SK-N-MC (cell line): ENCODE measurements around the gene TPT1.
"Not testable (repeated sequence)": the region's sequence is repeated elsewhere in the genome, so short reads cannot be mapped to it uniquely, and the experiment has no call there.

Experiments
- DNase-seq: peaks from one replicate; pipeline ENCODE4 v3.0.0-alpha.2; 2011; ENCODE audit warnings: low read depth, low spot score
- H3K27ac ChIP-seq: fragments of 200-600 bp; sonication (generic); 2 replicates; pipeline ENCODE4 v1.5.1; 2016; ENCODE audit warnings: mixed run types
- H3K36me3 ChIP-seq: fragments of 200-600 bp; sonication (generic); 2 replicates; pipeline ENCODE4 v1.6.1; 2017; ENCODE audit warnings: antibody characterized with exemption, low read length, mixed read lengths; ENCODE audit not compliant: insufficient read depth
- H3K4me3 ChIP-seq: fragments of 200-600 bp; sonication (generic); 2 replicates; pipeline ENCODE4 v1.5.1; 2016
- H3K9ac ChIP-seq: fragments of 200-600 bp; sonication (generic); 2 replicates; pipeline ENCODE4 v1.8.0; 2017; ENCODE audit warnings: mixed run types, mixed read lengths; ENCODE audit not compliant: insufficient read length
- H3K9me3 ChIP-seq: fragments of 200-600 bp; sonication (generic); 2 replicates; pipeline ENCODE4 v1.6.1; 2017; ENCODE audit warnings: low read depth, mild to moderate bottlenecking, antibody characterized with exemption, low read length, moderate library complexity, mixed read lengths
- EZH2 ChIP-seq: fragments of 200-600 bp; sonication (generic); IDR thresholded peaks from one replicate; pipeline ENCODE4 v1.6.1; 2017; ENCODE audit warnings: antibody characterized with exemption
- FOXP2 ChIP-seq: optimal IDR thresholded peaks from 2 replicates; pipeline ENCODE3; 2011; ENCODE audit warnings: mild to moderate bottlenecking, moderate library complexity; ENCODE audit not compliant: insufficient read depth; ENCODE audit errors: extremely low read length, control extremely low read depth
- POLR2AphosphoS5 ChIP-seq: IDR thresholded peaks from 2 replicates; pipeline ENCODE4 v1.6.1; 2012; ENCODE audit warnings: mild to moderate bottlenecking, low read depth, low read length, borderline replicate concordance

The TPT1 gene

DNA sequence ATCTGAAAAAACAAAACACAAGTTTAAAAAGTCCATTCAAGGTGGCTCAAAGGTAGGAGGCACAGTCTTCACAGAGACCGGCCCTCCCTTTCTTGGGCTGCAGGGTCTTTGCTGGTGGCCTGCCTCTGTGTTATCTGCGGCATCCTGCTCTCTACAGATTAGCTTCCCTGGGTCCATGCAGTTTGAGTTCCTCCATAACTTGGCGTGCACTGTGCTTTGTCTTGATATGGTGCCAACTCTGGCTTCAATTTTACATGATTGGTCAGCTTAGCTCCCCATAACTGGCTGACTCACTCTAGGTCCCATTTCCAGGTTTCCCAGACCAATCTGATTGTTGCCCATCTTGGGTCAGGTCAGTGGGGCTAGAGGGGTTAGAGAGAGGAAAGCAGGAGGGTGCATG, 41.8 kb downstream of the TPT1 start:
- Histone ChIP-seq H3K9ac (no peak overlapping the region), H3K4me3 (no peak overlapping the region), H3K27ac (no peak overlapping the region), H3K36me3 (no peaks in the 10 kb centered on the region), H3K9me3 (no peaks in the 10 kb centered on the region)
- TF ChIP-seq EZH2 (no peak), POLR2AphosphoS5 (peak; percentile 14; the same call in 1 of the 2 replicates), FOXP2 (no peak)
- no peak for DNase-seq

DNA sequence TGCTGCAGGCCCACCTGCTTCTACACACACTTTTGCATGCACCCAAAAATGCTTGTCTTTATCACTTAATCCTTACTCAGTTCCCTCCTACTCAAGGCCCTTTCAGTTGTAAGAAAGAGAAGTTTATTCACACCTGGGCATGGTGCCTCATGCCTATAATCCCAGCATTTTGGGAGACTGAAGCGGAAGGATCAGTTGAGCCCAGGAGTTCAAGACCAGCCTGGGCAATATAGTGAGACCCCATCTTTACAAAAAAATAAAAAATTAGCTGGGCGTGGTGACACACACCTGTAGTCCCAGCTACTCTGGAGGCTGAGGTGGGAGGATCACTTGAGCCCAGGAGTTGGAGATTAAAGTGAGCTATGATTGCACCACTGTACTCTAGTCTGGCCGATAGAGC, 42.4 kb downstream of the TPT1 start:
- H3K36me3 ChIP-seq, H3K9me3 ChIP-seq, H3K9ac ChIP-seq, H3K4me3 ChIP-seq, H3K27ac ChIP-seq, DNase-seq: not testable (repeated sequence)

DNA sequence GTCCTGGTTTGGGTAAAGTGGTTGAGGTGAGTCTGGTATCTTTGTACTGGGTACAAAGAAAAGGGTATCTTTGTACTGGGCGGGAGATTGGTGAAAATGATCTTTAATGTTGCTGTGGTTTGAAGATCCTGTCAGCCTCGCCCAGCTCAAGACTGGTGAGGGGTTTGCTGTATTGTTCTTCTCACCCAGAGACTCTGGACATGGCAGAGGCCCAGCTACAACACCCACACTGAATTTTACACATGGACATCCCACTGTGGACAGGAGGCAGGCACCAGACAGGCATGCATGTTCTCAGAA, 42.8 kb downstream of the TPT1 start:
- no peak for DNase-seq
- Histone ChIP-seq H3K4me3 (no peak overlapping the region), H3K9ac (no peak overlapping the region), H3K36me3 (no peaks in the 10 kb centered on the region), H3K9me3 (no peaks in the 10 kb centered on the region), H3K27ac (no peak overlapping the region)
- no peak for TF ChIP-seq FOXP2
- TF ChIP-seq POLR2AphosphoS5: no peak
- TF ChIP-seq EZH2: no peak

DNA sequence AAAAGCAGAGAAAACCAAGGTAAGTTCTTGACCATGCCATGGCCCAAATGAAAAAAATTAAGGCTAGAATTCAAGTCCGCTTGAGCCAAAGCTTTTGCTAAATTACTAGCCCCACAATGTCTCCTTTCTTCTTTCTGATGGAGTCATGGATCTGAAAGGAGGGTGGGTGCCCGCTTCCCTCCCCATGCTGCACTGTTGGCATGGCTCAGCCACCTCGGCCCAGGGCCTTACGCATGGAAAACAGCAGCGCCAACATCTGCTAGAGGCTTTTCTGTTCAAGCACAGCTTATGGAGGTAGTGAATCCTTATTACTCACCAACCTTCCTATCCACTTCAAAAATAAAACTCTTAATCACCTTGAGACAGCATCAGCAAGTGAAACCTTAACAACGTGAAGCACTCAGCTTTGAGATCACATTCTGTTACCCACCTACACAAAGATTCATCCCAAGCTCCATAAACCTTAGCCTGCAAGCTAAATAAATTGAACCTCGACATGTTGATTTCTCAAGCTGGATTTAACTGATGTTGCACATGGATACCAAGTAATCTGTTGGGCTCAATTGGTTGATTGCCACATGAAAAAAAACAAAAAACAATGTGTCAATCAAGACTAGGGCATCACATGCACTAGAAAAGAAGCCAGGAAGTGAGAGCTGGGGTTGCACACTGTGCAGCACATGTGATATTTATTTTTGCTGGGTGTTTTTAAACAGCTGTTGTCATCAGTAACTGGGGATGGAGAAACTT, 43.4 kb downstream of the TPT1 start:
- Histone ChIP-seq H3K9me3 (no peaks in the 10 kb centered on the region), H3K9ac (no peak overlapping the region), H3K4me3 (no peak overlapping the region), H3K27ac (no peak overlapping the region), H3K36me3 (no peaks in the 10 kb centered on the region)
- TF ChIP-seq POLR2AphosphoS5 (no peak), FOXP2 (no peak), EZH2 (no peak)
- DNase-seq: no peak

DNA sequence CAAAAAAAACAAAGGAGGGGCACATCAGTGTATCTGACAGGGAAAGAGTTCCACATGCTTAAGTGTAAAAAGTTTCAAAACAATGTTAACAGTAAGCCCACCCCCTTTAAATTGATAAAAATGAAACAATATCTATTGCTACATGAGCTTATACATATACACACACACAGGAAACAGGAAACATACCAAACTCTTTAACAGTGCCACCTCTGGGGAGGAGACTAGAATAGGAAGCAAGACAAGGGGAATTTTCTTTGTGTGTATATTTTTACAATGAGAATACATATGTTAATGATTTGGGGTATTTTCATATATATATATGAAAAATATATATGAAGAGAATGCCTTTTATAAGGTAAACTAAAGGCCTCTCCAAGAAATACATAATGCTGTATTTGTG, 44.7 kb downstream of the TPT1 start:
- H3K27ac ChIP-seq: no peak overlapping the region
- H3K9me3 ChIP-seq: no peaks in the 10 kb centered on the region
- no peak overlapping the region for H3K4me3 ChIP-seq
- no peak overlapping the region for H3K9ac ChIP-seq
- DNase-seq: no peak
- H3K36me3 ChIP-seq: no peaks in the 10 kb centered on the region
- TF ChIP-seq FOXP2: no peak
- TF ChIP-seq EZH2: no peak
- TF ChIP-seq POLR2AphosphoS5: no peak

DNA sequence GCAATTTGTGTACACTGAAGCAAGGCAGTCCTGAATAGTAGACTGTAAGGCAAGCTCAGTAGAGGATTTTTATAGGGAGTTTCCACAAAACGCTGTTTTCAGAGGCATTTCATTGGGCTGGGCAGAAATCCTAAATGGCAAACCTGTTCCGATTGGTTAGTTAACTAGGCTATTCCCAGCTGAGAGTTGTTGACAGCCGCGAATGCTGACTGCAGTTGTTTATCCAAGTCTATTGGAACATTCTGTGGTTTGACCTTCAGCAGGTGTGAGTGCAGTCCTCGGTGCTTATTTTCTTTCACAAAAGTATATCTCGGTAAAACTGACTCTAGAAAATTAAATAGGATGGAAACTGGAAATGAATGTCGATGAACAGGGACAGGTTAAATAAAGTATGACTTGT, 45.4 kb downstream of the TPT1 start:
- TF ChIP-seq EZH2 (no peak), FOXP2 (no peak), POLR2AphosphoS5 (no peak)

DNA sequence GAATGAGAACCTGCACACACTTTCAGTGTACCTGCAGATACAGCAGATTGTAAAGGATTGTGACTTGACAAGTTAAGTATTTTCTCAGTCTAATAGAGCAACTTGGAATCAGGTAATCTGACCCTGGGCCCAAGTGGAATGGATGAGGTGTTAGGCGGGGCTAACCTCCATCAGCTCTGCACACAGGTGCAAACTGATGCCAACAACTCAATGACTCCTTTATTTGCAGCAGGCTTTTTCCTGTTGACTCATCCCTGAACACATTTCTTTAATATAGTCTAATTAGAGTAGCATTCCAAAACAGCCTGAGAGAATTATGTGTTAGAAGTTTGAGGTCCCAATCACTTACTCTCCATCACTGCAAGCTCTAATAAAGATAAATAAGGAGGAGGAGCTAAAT, 48.8 kb downstream of the TPT1 start:
- no peak overlapping the region for H3K27ac ChIP-seq
- no peak for DNase-seq

More for the DNA sequence above, 45.4 kb downstream of the TPT1 start:
- no peak overlapping the region for H3K9ac ChIP-seq
- H3K9me3 ChIP-seq: no peaks in the 10 kb centered on the region
- no peak for DNase-seq
- no peak overlapping the region for H3K4me3 ChIP-seq
- H3K27ac ChIP-seq: no peak overlapping the region
- no peaks in the 10 kb centered on the region for H3K36me3 ChIP-seq

DNA sequence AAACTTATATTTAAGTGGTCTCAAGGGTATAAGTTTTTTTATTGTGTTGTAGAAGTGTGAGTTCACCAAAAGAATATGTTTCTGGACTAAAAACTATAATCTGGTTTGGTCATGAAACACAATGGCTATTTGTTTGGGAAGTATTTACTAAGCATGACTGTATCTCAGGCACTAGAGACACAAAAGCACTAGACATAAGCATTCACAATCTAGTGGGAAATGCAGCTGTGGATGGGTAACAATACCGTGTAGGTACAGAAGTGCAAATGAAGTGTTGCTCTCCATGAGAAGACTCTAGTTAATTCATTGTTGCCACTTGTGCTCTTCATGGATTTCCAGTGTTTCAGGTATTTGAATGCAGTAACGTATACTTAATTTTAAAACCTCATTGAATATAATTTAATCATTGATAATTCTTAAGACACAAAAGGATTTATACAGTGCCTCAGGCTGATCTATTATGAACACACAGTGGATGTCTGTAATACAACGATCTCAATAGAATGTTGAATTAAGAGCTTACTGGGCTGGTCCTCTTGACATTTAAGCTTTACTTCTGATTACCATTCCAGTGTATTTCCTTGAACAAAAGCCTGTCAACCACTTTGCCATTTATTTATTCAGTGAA, 50.9 kb downstream of the TPT1 start:
- DNase-seq: no peak
- no peak overlapping the region for H3K9ac ChIP-seq
- no peak overlapping the region for H3K4me3 ChIP-seq
- peaks cover 7% of the 10 kb centered on the region; the same call in 1 of the 2 replicates for H3K36me3 ChIP-seq
- TF ChIP-seq EZH2 (no peak), FOXP2 (no peak), POLR2AphosphoS5 (no peak)
- H3K27ac ChIP-seq: no peak overlapping the region
- H3K9me3 ChIP-seq: no peaks in the 10 kb centered on the region

More for the DNA sequence above, 48.8 kb downstream of the TPT1 start:
- TF ChIP-seq EZH2 (no peak), FOXP2 (no peak)
- H3K9me3 ChIP-seq: no peaks in the 10 kb centered on the region
- no peak overlapping the region for H3K9ac ChIP-seq
- H3K36me3 ChIP-seq: peaks cover 5% of the 10 kb centered on the region; the same call in 1 of the 2 replicates
- no peak overlapping the region for H3K4me3 ChIP-seq
